GM19463 (cell line): ENCODE data around the gene ZNG1F.
"Not testable (repeated sequence)": the region's sequence is repeated elsewhere in the genome, so short reads cannot be mapped to it uniquely, and the experiment has no call there.

Experiments used
- ATAC-seq: cut with Tn5 transposase; IDR thresholded peaks from one replicate; pipeline ENCODE4 v1.9.1; 2021; ENCODE audit warnings: mild to moderate bottlenecking, moderate library complexity; ENCODE audit not compliant: unreplicated experiment

ZNG1F gene

GRCh38 chr9:41123812-41124211 is 65.3 kb downstream of the ZNG1F start:
- ATAC-seq, result not testable (repeated sequence)

GRCh38 chr9:41123396-41123795 is 65.7 kb downstream of the ZNG1F start:
- ATAC-seq, result not testable (repeated sequence)

- ATAC-seq, result not testable (repeated sequence)
Measured at GRCh38 chr9:41120696-41121095, 68.4 kb downstream of the ZNG1F start.

GRCh38 chr9:41119719-41120118 is 69.4 kb downstream of the ZNG1F start:
- not testable (repeated sequence) for ATAC-seq

GRCh38 chr9:41119311-41119710 is 69.8 kb downstream of the ZNG1F start:
- ATAC-seq, result not testable (repeated sequence)

- ATAC-seq, result not testable (repeated sequence)
Measured at GRCh38 chr9:41113348-41113747, 75.8 kb downstream of the ZNG1F start.

GRCh38 chr9:41111414-41111813 is 77.7 kb downstream of the ZNG1F start:
- ATAC-seq, result not testable (repeated sequence)

- ATAC-seq, result not testable (repeated sequence)
Measured at GRCh38 chr9:41110913-41111312, 78.2 kb downstream of the ZNG1F start.

GRCh38 chr9:41109253-41109652 is 79.9 kb downstream of the ZNG1F start:
- ATAC-seq, result not testable (repeated sequence)

GRCh38 chr9:41108816-41109215 is 80.3 kb downstream of the ZNG1F start:
- not testable (repeated sequence) for ATAC-seq

- ATAC-seq, result not testable (repeated sequence)
Measured at GRCh38 chr9:41106472-41107116, 82.5 kb downstream of the ZNG1F start.

GRCh38 chr9:41105557-41106253 is 83.4 kb downstream of the ZNG1F start:
- ATAC-seq, result not testable (repeated sequence)

- ATAC-seq, result not testable (repeated sequence)
Measured at GRCh38 chr9:41104542-41104941, 84.6 kb downstream of the ZNG1F start.

- not testable (repeated sequence) for ATAC-seq
Measured at GRCh38 chr9:41100508-41100907, 88.6 kb downstream of the ZNG1F start.

GRCh38 chr9:41098759-41099158 is 90.4 kb downstream of the ZNG1F start:
- not testable (repeated sequence) for ATAC-seq

GRCh38 chr9:41095060-41095459 is 94.1 kb downstream of the ZNG1F start:
- peak; percentile 53 for ATAC-seq

GRCh38 chr9:41094010-41094773 is 94.9 kb downstream of the ZNG1F start:
- ATAC-seq, result not testable (repeated sequence)

GRCh38 chr9:41090922-41091321 is 98.2 kb downstream of the ZNG1F start:
- ATAC-seq, result not testable (repeated sequence)

GRCh38 chr9:41090386-41090785 is 98.7 kb downstream of the ZNG1F start:
- ATAC-seq, result not testable (repeated sequence)

- peak; percentile 74 for ATAC-seq
Measured at GRCh38 chr9:41088450-41089059, 100.6 kb downstream of the ZNG1F start.

GRCh38 chr9:41087929-41088328 is 101.2 kb downstream of the ZNG1F start:
- ATAC-seq, result not testable (repeated sequence)
